HCT116 (cell line): ENCODE measurements around the gene PKHD1. TPM values are rescaled to one million over a fixed set of nuclear protein-coding genes. Genes with fewer than 3 reads are reported as not detected.

ENCODE experiments used
- ATAC-seq: fragments of 200-7000 bp; cut with Tn5 transposase; 2 replicates; pipeline ENCODE4 v1.9.1; 2020; ENCODE audit warnings: mild to moderate bottlenecking, moderate library complexity
- BruUV-seq: library from RNA; stranded (reverse); fragments of 400-500 nt; replicated peaks from 2 replicates; lab custom pipeline; 2021; lab: Mats Ljungman, UMichigan
- CTCF ChIA-PET: fragments of 300-600 bp; sonication (Branson Sonifier 250); formaldehyde crosslinking; loops from one replicate; lab custom pipeline; 2021; ENCODE audit warnings: antibody characterized with exemption; lab: Charles Lee
- POLR2A ChIA-PET: fragments of 300-600, 350-600 bp; sonication (Branson Sonifier 250); formaldehyde crosslinking; loops from one replicate; lab custom pipeline; 2021; ENCODE audit warnings: antibody characterized with exemption; lab: Charles Lee
- RAD21 ChIA-PET, 2 experiments: fragments of 300-600 bp; sonication (Branson Sonifier 250); formaldehyde crosslinking; loops; one replicate each; lab custom pipeline; 2023; ENCODE audit warnings: low total read pairs in 2 of 2; ENCODE audit not compliant: uncharacterized antibody in 2 of 2, unreplicated experiment in 2 of 2, low non-redundant PET in 1 of 2; lab: Charles Lee
- DNase-seq: peaks from one replicate; pipeline ENCODE4 v3.0.0-alpha.2; 2010; ENCODE audit warnings: low read depth, low spot score
- H2AFZ ChIP-seq: fragments of 200-600 bp; shearing (Covaris generic), sonication (generic); 2 replicates; pipeline ENCODE4 v1.6.1; 2017; ENCODE audit warnings: low read depth, mixed run types, mixed read lengths, antibody characterized with exemption, low read length; ENCODE audit not compliant: poor library complexity, severe bottlenecking
- H3K27ac ChIP-seq: 2 replicates; pipeline ENCODE4 v1.5.1; 2012; ENCODE audit warnings: low read depth, low read length
- H3K27me3 ChIP-seq: fragments of 200-600 bp; sonication (generic); 2 replicates; pipeline ENCODE4 v1.6.1; 2016; ENCODE audit warnings: mixed run types, low read length, mixed read lengths; ENCODE audit not compliant: insufficient read depth
- H3K36me3 ChIP-seq, 2 experiments: fragments of 200-500 bp in 1 of 2; fragments of 200-600 bp in 1 of 2; sonication (Bioruptor generic) in 1 of 2; sonication (generic) in 1 of 2; 2 replicates each; pipeline versions ENCODE4 v1.5.1 to v1.6.1; 2014 to 2016; ENCODE audit warnings: low read length in 2 of 2, inconsistent platforms in 1 of 2, mixed read lengths in 1 of 2, mixed run types in 1 of 2; ENCODE audit not compliant: insufficient read depth in 2 of 2, control insufficient read depth in 1 of 2
- H3K4me1 ChIP-seq, 2 experiments: fragments of 200-600 bp in 1 of 2; sonication (generic) in 1 of 2; 2 replicates each; pipeline versions ENCODE4 v1.5.1 to v1.6.1; 2012 to 2017; ENCODE audit warnings: low read length in 2 of 2, inconsistent platforms in 1 of 2, mild to moderate bottlenecking in 1 of 2, mixed read lengths in 1 of 2, mixed run types in 1 of 2, moderate library complexity in 1 of 2; ENCODE audit not compliant: insufficient read depth in 2 of 2, control insufficient read depth in 1 of 2
- H3K4me2 ChIP-seq: fragments of 200-600 bp; sonication (generic); 2 replicates; pipeline ENCODE4 v1.6.1; 2017; ENCODE audit warnings: mixed run types, low read length, mixed read lengths
- H3K4me3 ChIP-seq, 2 experiments: fragments of 200-600 bp in 1 of 2; sonication (generic) in 1 of 2; replicated peaks in 1 of 2; 2 replicates each; pipeline ENCODE4 v1.5.1; 2011 to 2016; ENCODE audit warnings: low read length in 2 of 2, control low read depth in 1 of 2, low read depth in 1 of 2, mild to moderate bottlenecking in 1 of 2, mixed read lengths in 1 of 2, mixed run types in 1 of 2
- H3K79me2 ChIP-seq: fragments of 200-600 bp; sonication (generic); 2 replicates; pipeline ENCODE4 v1.6.1; 2017; ENCODE audit warnings: mild to moderate bottlenecking, mixed run types, low read length, moderate library complexity, mixed read lengths; ENCODE audit not compliant: insufficient read depth
- H3K9ac ChIP-seq: fragments of 200-600 bp; sonication (generic); 2 replicates; pipeline ENCODE4 v1.6.1; 2016; ENCODE audit warnings: low read length, mixed read lengths
- H3K9me2 ChIP-seq: fragments of 200-600 bp; sonication (generic), shearing (Covaris generic); 2 replicates; pipeline ENCODE4 v1.6.1; 2017; ENCODE audit warnings: mixed run types, mild to moderate bottlenecking, moderate library complexity; ENCODE audit not compliant: insufficient read depth
- H3K9me3 ChIP-seq, 2 experiments: fragments of 200-500 bp in 1 of 2; fragments of 200-600 bp in 1 of 2; sonication (Bioruptor generic) in 1 of 2; sonication (generic) in 1 of 2; 2 replicates each; pipeline ENCODE4 v1.6.1; 2014 to 2017; ENCODE audit warnings: low read length in 2 of 2, mixed read lengths in 2 of 2, inconsistent platforms in 1 of 2, low read depth in 1 of 2, mild to moderate bottlenecking in 1 of 2, mixed run types in 1 of 2, moderate library complexity in 1 of 2; ENCODE audit not compliant: control insufficient read depth in 1 of 2, insufficient read depth in 1 of 2
- H4K20me1 ChIP-seq: fragments of 200-600 bp; sonication (generic), shearing (Covaris generic); 2 replicates; pipeline ENCODE4 v1.6.1; 2017; ENCODE audit warnings: mixed run types, mild to moderate bottlenecking, moderate library complexity; ENCODE audit not compliant: insufficient read depth
- CEBPB ChIP-seq: IDR thresholded peaks from 2 replicates; pipeline ENCODE4 v1.6.1; 2012; ENCODE audit warnings: low read depth
- EGR1 ChIP-seq: IDR thresholded peaks from 2 replicates; pipeline ENCODE4 v1.6.1; 2012; ENCODE audit warnings: low read depth
- EZH2phosphoT487 ChIP-seq: fragments of 200-600 bp; IDR thresholded peaks from 2 replicates; pipeline ENCODE4 v1.6.1; 2018; ENCODE audit warnings: antibody characterized with exemption, borderline replicate concordance
- FOSL1 ChIP-seq: IDR thresholded peaks from 2 replicates; pipeline ENCODE4 v1.6.1; 2012; ENCODE audit warnings: low read depth
- POLR2A ChIP-seq: IDR thresholded peaks from 2 replicates; pipeline ENCODE4 v1.7.0; 2011; ENCODE audit warnings: borderline replicate concordance; ENCODE audit not compliant: insufficient read depth, insufficient read length; ENCODE audit errors: extremely low read depth
- SIN3A ChIP-seq: IDR thresholded peaks from 2 replicates; pipeline ENCODE4 v1.6.1; 2012; ENCODE audit warnings: low read depth
- intact Hi-C: fragments of 100-400 bp; cut with micrococcal nuclease; formaldehyde crosslinking; loops from 2 replicates; pipeline ENCODE4 v1.10.0; 2022
- total RNA-seq: library from RNA; stranded (reverse); gene quantifications from one replicate; pipeline ENCODE4 v1.2.1, GENCODE V29; 2021; ENCODE audit not compliant: unreplicated experiment
- TF ChIP-seq, protein P1 (sequence below): IDR thresholded peaks from 2 replicates; pipeline ENCODE4 v1.6.1; 2012
- TF ChIP-seq, protein P2 (sequence below): IDR thresholded peaks from 2 replicates; pipeline ENCODE4 v1.6.1; 2012; ENCODE audit warnings: low read depth
- TF ChIP-seq, protein P3 (sequence below): IDR thresholded peaks from 2 replicates; pipeline ENCODE4 v1.6.1; 2012

PKHD1 gene
- total RNA-seq, 1 experiment from 2014 or later = not detected

DNA sequence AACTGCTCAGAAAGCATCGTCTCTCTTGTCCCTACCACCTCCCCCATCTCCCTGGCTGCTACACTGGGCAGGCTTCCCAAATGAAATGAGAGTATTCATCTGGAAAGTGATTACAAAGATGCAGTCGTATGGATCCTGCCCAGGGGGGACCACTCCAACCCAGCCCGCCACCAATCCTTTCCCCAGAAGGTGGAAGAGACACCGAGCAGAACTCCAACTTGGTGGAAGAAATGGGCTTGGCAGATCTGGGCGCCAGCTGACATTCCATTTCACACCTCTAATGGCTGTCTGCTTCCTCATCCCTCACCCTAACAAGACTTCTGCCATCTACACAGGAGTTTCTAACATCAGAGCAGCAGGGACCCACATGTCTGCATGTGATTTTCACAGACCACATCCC is 12.7 kb downstream of the PKHD1 start:
- DNase-seq (no peak), ATAC-seq (no peak)
- Histone ChIP-seq H2AFZ (no peak overlapping the region), H3K4me1 (no peaks in the 10 kb centered on the region), H3K4me3 (no peak overlapping the region), H3K79me2 (no peaks in the 10 kb centered on the region), H3K9ac (no peak overlapping the region), H3K4me2 (no peak overlapping the region), H3K27ac (no peak overlapping the region), H3K27me3 (0 out of 2 replicates have a peak, but pooled peaks cover 12% of the 10 kb centered on the region), H3K9me2 (no peaks in the 10 kb centered on the region), H3K36me3 (no peaks in the 10 kb centered on the region), H4K20me1 (no peaks in the 10 kb centered on the region), H3K9me3 (no peaks in the 10 kb centered on the region)
- intact Hi-C loops = no loop called here
- RAD21 ChIA-PET = no interaction called here
- TF ChIP-seq, protein P1, sequence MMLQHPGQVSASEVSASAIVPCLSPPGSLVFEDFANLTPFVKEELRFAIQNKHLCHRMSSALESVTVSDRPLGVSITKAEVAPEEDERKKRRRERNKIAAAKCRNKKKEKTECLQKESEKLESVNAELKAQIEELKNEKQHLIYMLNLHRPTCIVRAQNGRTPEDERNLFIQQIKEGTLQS = no peak
- TF ChIP-seq SIN3A (no peak), EGR1 (no peak), POLR2A (no peak), FOSL1 (no peak), EZH2phosphoT487 (no peak), CEBPB (no peak)
- TF ChIP-seq, protein P2, sequence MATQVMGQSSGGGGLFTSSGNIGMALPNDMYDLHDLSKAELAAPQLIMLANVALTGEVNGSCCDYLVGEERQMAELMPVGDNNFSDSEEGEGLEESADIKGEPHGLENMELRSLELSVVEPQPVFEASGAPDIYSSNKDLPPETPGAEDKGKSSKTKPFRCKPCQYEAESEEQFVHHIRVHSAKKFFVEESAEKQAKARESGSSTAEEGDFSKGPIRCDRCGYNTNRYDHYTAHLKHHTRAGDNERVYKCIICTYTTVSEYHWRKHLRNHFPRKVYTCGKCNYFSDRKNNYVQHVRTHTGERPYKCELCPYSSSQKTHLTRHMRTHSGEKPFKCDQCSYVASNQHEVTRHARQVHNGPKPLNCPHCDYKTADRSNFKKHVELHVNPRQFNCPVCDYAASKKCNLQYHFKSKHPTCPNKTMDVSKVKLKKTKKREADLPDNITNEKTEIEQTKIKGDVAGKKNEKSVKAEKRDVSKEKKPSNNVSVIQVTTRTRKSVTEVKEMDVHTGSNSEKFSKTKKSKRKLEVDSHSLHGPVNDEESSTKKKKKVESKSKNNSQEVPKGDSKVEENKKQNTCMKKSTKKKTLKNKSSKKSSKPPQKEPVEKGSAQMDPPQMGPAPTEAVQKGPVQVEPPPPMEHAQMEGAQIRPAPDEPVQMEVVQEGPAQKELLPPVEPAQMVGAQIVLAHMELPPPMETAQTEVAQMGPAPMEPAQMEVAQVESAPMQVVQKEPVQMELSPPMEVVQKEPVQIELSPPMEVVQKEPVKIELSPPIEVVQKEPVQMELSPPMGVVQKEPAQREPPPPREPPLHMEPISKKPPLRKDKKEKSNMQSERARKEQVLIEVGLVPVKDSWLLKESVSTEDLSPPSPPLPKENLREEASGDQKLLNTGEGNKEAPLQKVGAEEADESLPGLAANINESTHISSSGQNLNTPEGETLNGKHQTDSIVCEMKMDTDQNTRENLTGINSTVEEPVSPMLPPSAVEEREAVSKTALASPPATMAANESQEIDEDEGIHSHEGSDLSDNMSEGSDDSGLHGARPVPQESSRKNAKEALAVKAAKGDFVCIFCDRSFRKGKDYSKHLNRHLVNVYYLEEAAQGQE = no peak
- TF ChIP-seq, protein P3, sequence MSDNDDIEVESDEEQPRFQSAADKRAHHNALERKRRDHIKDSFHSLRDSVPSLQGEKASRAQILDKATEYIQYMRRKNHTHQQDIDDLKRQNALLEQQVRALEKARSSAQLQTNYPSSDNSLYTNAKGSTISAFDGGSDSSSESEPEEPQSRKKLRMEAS = no peak
- POLR2A ChIA-PET = no interaction called here
- no TSS peak for BruUV-seq
- CTCF ChIA-PET = no interaction called here
